Right lung (tissue), 5 donors: ENCODE measurements around the gene C6orf136. TPM values are rescaled to one million over a fixed set of nuclear protein-coding genes. Genes with fewer than 3 reads are reported as not detected.
A peak's percentile ranks its signal among the peaks of the same experiment; 100 is the strongest.
"Not testable (repeated sequence)": the region's sequence is repeated elsewhere in the genome, so short reads cannot be mapped to it uniquely, and the experiment has no call there.

Experiments used
- DNase-seq, 2 donors: peaks; one replicate each; pipeline ENCODE4 v3.0.0-alpha.2; 2013
- polyA plus RNA-seq, 5 donors: library from polyadenylated mRNA; unstranded; fragments of 120-200 nt; gene quantifications; one replicate each; pipeline versions ENCODE4 v1.2.1 to v1.2.3, GENCODE V29; 2013; ENCODE audit warnings: inconsistent platforms in 1 of 5, low replicate concordance in 1 of 5; ENCODE audit not compliant: insufficient read length in 5 of 5, insufficient read depth in 1 of 5

C6orf136 gene
- polyA plus RNA-seq, 5 donors = 9.7 to 16.1 (median 15.6) TPM

- DNase-seq = no peak
These were observed 9.6 kb downstream of the C6orf136 start for GRCh38 chr6:30656513-30656912.

GRCh38 chr6:30657454-30657853 lies 10.5 kb downstream of the C6orf136 start:
- no peak for DNase-seq

- DNase-seq = not testable (repeated sequence)
These were observed 11.0 kb downstream of the C6orf136 start for GRCh38 chr6:30657922-30658321.

GRCh38 chr6:30664994-30665767 lies 18.2 kb downstream of the C6orf136 start:
- DNase-seq = no peak

- not testable (repeated sequence) for DNase-seq
These were observed 19.4 kb downstream of the C6orf136 start for GRCh38 chr6:30666300-30666699.

GRCh38 chr6:30670760-30671527 lies 24.0 kb downstream of the C6orf136 start:
- no peak for DNase-seq

- peak; percentile 94 to 95 for DNase-seq
These were observed 25.7 kb downstream of the C6orf136 start, which contains the start of gene DHX16 for GRCh38 chr6:30672445-30673253. Gene DHX16, minus strand, starts transcription at chr6:30673006. Its CDS starts 165 bp downstream, at chr6:30672841.

GRCh38 chr6:30676660-30677285 lies 29.8 kb downstream of the C6orf136 start:
- DNase-seq = no peak

GRCh38 chr6:30678964-30679726 lies 32.2 kb downstream of the C6orf136 start:
- DNase-seq = peak; percentile 64 to 68

- DNase-seq = no peak
These were observed 33.0 kb downstream of the C6orf136 start for GRCh38 chr6:30679765-30680535.

- no peak for DNase-seq
These were observed 34.8 kb downstream of the C6orf136 start for GRCh38 chr6:30681766-30682142.

GRCh38 chr6:30682143-30683117 lies 35.5 kb downstream of the C6orf136 start:
- DNase-seq = peak; percentile 55 to 60

- no peak for DNase-seq
These were observed 36.4 kb downstream of the C6orf136 start for GRCh38 chr6:30683183-30683979.

GRCh38 chr6:30683980-30684338 lies 37.0 kb downstream of the C6orf136 start:
- no peak for DNase-seq

GRCh38 chr6:30684386-30685156 lies 37.6 kb downstream of the C6orf136 start:
- DNase-seq = no peak

GRCh38 chr6:30685157-30686008 lies 38.5 kb downstream of the C6orf136 start:
- DNase-seq = no peak
